Choroid plexus epithelial cell (primary cell): ENCODE measurements around the gene CLEC2L.
A peak's percentile ranks its signal among the peaks of the same experiment; 100 is the strongest.

ENCODE experiments used
- DNase-seq: peaks from one replicate; pipeline ENCODE4 v3.0.0-alpha.2; 2010; ENCODE audit warnings: low read depth
- H3K4me3 ChIP-seq: 2 replicates; pipeline ENCODE4 v1.5.1; 2011; ENCODE audit warnings: low read depth, mild to moderate bottlenecking, control low read depth, low read length, moderate library complexity
- TF ChIP-seq, protein P1 (sequence below): conservative IDR thresholded peaks from 2 replicates; pipeline ENCODE4 v1.5.1; 2011; ENCODE audit warnings: low read depth, mild to moderate bottlenecking, control low read depth, inconsistent platforms, low read length, moderate library complexity

CLEC2L gene

DNA sequence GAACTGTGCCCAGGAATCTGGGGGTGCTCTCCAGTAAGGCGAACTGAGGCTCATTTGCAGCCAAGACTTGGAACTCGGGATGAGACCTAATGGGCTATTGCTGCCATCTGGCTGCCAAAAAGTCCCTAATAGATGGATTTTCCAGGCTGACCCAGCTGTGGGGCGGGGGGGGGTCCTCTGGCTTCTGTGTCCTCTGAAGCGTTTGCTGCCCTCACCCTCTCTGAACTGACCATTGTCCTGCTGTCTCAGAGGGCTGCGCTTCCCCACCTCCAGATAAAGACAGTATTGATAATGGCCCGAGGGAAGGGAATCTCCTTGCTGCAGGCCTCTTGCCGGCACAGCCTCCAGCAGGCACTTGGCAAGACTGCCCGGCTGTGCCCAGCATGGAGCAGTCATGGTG is 46.6 kb downstream of the CLEC2L start:
- DNase-seq, result peak; percentile 14
- TF ChIP-seq, protein P1, sequence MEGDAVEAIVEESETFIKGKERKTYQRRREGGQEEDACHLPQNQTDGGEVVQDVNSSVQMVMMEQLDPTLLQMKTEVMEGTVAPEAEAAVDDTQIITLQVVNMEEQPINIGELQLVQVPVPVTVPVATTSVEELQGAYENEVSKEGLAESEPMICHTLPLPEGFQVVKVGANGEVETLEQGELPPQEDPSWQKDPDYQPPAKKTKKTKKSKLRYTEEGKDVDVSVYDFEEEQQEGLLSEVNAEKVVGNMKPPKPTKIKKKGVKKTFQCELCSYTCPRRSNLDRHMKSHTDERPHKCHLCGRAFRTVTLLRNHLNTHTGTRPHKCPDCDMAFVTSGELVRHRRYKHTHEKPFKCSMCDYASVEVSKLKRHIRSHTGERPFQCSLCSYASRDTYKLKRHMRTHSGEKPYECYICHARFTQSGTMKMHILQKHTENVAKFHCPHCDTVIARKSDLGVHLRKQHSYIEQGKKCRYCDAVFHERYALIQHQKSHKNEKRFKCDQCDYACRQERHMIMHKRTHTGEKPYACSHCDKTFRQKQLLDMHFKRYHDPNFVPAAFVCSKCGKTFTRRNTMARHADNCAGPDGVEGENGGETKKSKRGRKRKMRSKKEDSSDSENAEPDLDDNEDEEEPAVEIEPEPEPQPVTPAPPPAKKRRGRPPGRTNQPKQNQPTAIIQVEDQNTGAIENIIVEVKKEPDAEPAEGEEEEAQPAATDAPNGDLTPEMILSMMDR, result peak; percentile 40
- no peak overlapping the region for H3K4me3 ChIP-seq

DNA sequence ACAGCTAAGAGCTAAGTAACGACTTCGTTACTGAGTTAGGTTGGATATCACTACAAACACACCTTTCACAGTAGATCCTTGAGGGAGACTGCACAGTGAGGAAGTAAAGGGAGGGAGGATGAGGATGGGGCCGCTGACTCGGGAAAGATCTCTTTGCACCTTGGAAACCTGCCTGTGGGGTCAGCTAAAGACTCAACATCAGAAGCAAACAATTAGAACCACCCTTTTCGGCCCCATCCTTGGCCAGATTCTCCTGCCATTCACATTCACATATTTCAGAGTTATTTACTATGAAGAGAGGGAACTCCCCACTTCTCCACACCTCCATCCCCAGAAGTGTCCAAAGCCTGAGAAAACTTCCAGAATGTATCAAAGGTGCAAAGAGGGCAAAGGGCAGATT is 47.1 kb downstream of the CLEC2L start:
- DNase-seq, result no peak
- TF ChIP-seq, protein P1, result no peak
- no peak overlapping the region for H3K4me3 ChIP-seq

DNA sequence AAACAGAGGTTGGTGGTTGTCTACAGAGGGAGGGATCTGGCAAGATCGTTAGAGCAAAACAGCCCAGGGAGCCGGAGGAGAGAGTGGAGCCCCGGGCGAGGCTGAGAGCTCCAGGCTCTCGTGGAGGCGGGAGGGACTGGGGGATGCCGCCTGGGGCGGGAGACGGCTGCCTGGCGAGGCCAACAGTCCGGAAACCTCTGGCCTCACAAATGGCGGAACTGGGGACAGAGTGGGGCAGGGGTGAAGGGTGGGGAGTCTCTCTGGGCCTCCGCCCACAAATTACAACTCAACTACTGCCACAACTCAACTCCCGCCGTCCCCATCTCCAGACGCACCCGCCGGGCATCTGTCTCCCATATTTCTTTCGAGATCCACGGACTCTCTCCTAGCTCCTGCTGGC is 47.7 kb downstream of the CLEC2L start:
- DNase-seq, result no peak
- TF ChIP-seq, protein P1, result no peak
- no peak overlapping the region for H3K4me3 ChIP-seq

DNA sequence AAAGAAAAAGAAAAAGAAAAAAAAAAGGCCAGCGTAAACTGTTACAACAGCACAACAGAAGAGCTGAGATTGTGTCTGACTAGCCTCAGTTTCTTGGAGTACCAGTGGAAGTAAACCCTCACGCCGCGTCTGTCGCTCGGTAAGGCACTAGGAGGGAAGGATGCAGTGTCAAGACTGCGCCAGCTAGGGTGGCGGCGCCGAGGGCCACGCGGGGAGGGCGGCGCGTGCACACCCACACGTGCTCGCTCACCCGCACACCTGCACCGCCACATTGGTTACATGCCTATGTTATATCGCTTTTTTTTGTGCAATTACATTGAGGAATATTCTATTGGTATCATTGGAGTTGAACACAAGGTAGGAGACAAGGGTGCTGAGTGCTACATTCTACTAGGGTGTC is 48.2 kb downstream of the CLEC2L start:
- DNase-seq, result no peak

DNA sequence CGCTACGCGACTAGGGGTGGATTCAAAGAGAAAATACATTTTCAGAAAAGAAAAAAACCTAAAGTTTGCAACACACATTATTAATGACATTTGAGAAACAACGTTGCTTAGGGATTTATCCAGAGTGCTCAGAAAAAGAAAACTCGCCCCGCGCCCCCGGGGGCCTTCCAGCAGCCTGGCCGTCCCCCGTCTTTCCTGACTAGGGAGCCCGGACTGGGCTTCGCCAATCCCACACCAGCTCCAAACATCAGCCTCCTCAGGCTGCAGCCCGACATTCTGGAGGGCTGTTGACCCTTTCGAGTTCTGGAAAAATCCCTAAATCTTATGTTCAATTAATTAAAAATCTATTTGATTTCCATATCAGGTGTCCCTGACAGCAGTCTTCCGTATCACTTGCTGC is 48.6 kb downstream of the CLEC2L start:
- H3K4me3 ChIP-seq, result no peak overlapping the region
- TF ChIP-seq, protein P1, result no peak
- no peak for DNase-seq

More for the DNA sequence above, 48.2 kb downstream of the CLEC2L start:
- H3K4me3 ChIP-seq, result no peak overlapping the region
- TF ChIP-seq, protein P1, result no peak

DNA sequence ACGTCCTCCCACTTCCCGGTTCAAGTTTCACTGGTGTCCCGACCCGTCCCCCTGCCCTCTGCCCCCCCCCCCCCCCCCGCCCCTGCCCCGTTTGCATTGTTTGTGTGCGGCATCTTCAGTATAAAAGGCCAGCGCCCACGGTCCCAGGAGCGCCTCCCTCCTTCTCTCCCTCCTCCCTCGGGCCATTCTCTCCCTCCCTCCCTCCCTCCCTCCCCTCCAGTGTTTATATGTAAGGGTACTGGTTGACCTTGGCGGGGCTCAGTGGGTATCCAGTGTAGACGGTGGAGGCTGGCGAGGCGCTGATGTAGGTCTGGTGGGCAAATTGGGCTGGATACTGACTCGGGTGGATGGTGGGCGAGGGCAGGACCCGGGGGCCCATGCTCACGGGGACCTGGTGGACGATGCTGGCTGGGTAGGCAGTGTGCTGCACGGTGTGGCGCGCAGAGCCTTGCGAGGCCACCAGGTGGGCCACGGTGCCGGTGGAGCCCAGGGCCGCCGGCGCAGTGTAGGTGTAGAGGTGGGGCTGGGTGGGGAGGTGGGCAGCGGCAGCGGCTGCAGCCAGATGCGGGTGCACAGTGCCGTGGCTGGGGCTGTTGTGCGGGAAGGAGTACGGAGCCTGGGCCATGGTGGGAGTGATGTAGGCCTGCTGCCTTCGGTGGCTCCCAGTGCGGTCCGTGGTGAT is 49.4 kb downstream of the CLEC2L start:
- H3K4me3 ChIP-seq, result no peak overlapping the region
- DNase-seq, result no peak
- TF ChIP-seq, protein P1, result no peak

DNA sequence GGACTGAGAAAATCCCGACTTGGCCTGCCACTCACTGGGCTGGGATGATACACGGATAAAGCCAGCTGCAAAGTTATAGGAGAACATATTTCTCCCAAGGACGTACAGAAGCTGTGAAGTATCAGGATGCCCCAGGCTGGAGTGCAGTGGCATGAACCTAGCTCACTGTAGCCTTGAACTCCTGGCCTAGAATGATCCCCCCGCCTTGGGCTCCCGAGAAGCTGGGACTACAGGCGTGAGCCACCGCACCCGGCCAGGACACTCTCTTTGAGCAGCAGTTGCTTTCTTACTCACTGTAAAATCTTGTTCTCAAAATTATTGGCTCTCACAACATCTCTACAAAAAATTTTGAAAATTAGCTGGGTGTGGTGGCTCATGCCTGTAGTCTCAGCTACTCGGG is 50.4 kb downstream of the CLEC2L start:
- DNase-seq, result no peak
- TF ChIP-seq, protein P1, result no peak
- H3K4me3 ChIP-seq, result no peak overlapping the region
